Measurements from ENCODE around the gene MEGF11. TPM values are rescaled to one million over a fixed set of nuclear protein-coding genes. Genes with fewer than 3 reads are reported as not detected.
A peak's percentile ranks its signal among the peaks of the same experiment; 100 is the strongest.

Gene MEGF11
- total RNA-seq, 1 experiment from 2014 or later = 0.02 TPM

- DNase-seq (ENCODE audit: low read depth) = no peak
Observed at GRCh38 chr15:66144978-66145725, 108.4 kb downstream of the MEGF11 start.

- DNase-seq (ENCODE audit: low read depth) = no peak
Observed at GRCh38 chr15:66142285-66142684, 111.3 kb downstream of the MEGF11 start.

GRCh38 chr15:66139591-66140207 is 113.9 kb downstream of the MEGF11 start:
- no peak for DNase-seq (ENCODE audit: low read depth)

GRCh38 chr15:66138892-66139590 is 114.5 kb downstream of the MEGF11 start:
- no peak for DNase-seq (ENCODE audit: low read depth)

GRCh38 chr15:66138096-66138783 is 115.3 kb downstream of the MEGF11 start:
- DNase-seq (ENCODE audit: low read depth) = peak; percentile 4

GRCh38 chr15:66136948-66137347 is 116.6 kb downstream of the MEGF11 start:
- no peak for DNase-seq (ENCODE audit: low read depth)

- DNase-seq (ENCODE audit: low read depth) = no peak
Observed at GRCh38 chr15:66135664-66136063, 117.9 kb downstream of the MEGF11 start.

GRCh38 chr15:66134284-66134683 is 119.3 kb downstream of the MEGF11 start:
- no peak for DNase-seq (ENCODE audit: low read depth)

- DNase-seq (ENCODE audit: low read depth) = no peak
Observed at GRCh38 chr15:66133247-66133885, 120.2 kb downstream of the MEGF11 start.

GRCh38 chr15:66132251-66132816 is 121.2 kb downstream of the MEGF11 start:
- DNase-seq (ENCODE audit: low read depth) = no peak

- DNase-seq (ENCODE audit: low read depth) = no peak
Observed at GRCh38 chr15:66131831-66132230, 121.7 kb downstream of the MEGF11 start.

- no peak for DNase-seq (ENCODE audit: low read depth)
Observed at GRCh38 chr15:66131200-66131599, 122.3 kb downstream of the MEGF11 start.

GRCh38 chr15:66130496-66131034 is 123.0 kb downstream of the MEGF11 start:
- DNase-seq (ENCODE audit: low read depth) = no peak

- no peak for DNase-seq (ENCODE audit: low read depth)
Observed at GRCh38 chr15:66129586-66129985, 124.0 kb downstream of the MEGF11 start.

GRCh38 chr15:66128116-66128680 is 125.4 kb downstream of the MEGF11 start:
- no peak for DNase-seq (ENCODE audit: low read depth)

GRCh38 chr15:66126456-66126855 is 127.1 kb downstream of the MEGF11 start:
- DNase-seq (ENCODE audit: low read depth) = no peak

GRCh38 chr15:66126031-66126441 is 127.5 kb downstream of the MEGF11 start:
- no peak for DNase-seq (ENCODE audit: low read depth)

- DNase-seq (ENCODE audit: low read depth) = no peak
Observed at GRCh38 chr15:66124651-66125050, 128.9 kb downstream of the MEGF11 start.

- DNase-seq (ENCODE audit: low read depth) = no peak
Observed at GRCh38 chr15:66123799-66124198, 129.8 kb downstream of the MEGF11 start.

GRCh38 chr15:66120422-66120821 is 133.1 kb downstream of the MEGF11 start:
- DNase-seq (ENCODE audit: low read depth) = no peak

- no peak for DNase-seq (ENCODE audit: low read depth)
Observed at GRCh38 chr15:66117841-66118240, 135.7 kb downstream of the MEGF11 start.
